Naive thymus-derived CD4-positive, alpha-beta T cell (primary cell): ENCODE results near the gene RPS27. TPM values are rescaled to one million over a fixed set of nuclear protein-coding genes. Genes with fewer than 3 reads are reported as not detected.

Experiments
- ATAC-seq: fragments of 150-1000 bp; cut with Tn5 transposase; 2 replicates; pipeline ENCODE4 v1.10.0; 2021; ENCODE audit warnings: mild to moderate bottlenecking, moderate library complexity
- CTCF ChIA-PET: fragments of 350-600 bp; sonication (Branson Sonifier 250); formaldehyde crosslinking; loops from one replicate; lab custom pipeline; 2021; ENCODE audit warnings: antibody characterized with exemption; lab: Charles Lee
- POLR2A ChIA-PET: fragments of 350-600 bp; sonication (Branson Sonifier 250); formaldehyde crosslinking; loops from one replicate; lab custom pipeline; 2021; ENCODE audit warnings: antibody characterized with exemption, inconsistent platforms; lab: Charles Lee
- DNase-seq, 9 donors: peaks; one replicate each; pipeline versions ENCODE4 v3.0.0 to v3.0.0-alpha.2; 2020 to 2022; ENCODE audit warnings: mixed read lengths in 1 of 9
- H3K27ac ChIP-seq: one replicate; pipeline ENCODE4 v1.7.0; 2013; ENCODE audit warnings: mild to moderate bottlenecking, low read depth, low read length, moderate library complexity
- H3K27me3 ChIP-seq, 2 donors: one replicate each; pipeline ENCODE4 v1.7.0; 2013; ENCODE audit warnings: low read length in 2 of 2, mild to moderate bottlenecking in 2 of 2, moderate library complexity in 2 of 2; ENCODE audit not compliant: control insufficient read depth in 2 of 2, insufficient read depth in 2 of 2
- H3K36me3 ChIP-seq, 3 experiments: 1 replicate in 2 of 3; 2 replicates in 1 of 3; pipeline ENCODE4 v1.7.0; 2013; ENCODE audit warnings: low read length in 3 of 3, mild to moderate bottlenecking in 3 of 3, moderate library complexity in 1 of 3; ENCODE audit not compliant: insufficient read depth in 3 of 3, control insufficient read depth in 2 of 3
- H3K4me1 ChIP-seq, 2 donors: one replicate each; pipeline ENCODE4 v1.7.0; 2013; ENCODE audit warnings: low read length in 2 of 2, mild to moderate bottlenecking in 2 of 2, moderate library complexity in 1 of 2; ENCODE audit not compliant: control insufficient read depth in 2 of 2, insufficient read depth in 2 of 2
- H3K4me3 ChIP-seq: 2 replicates; pipeline ENCODE4 v1.7.0; 2013; ENCODE audit warnings: mild to moderate bottlenecking, low read length
- H3K9me3 ChIP-seq, 3 experiments: 1 replicate in 2 of 3; 2 replicates in 1 of 3; pipeline ENCODE4 v1.7.0; 2013; ENCODE audit warnings: low read length in 3 of 3; ENCODE audit not compliant: control insufficient read depth in 2 of 3
- H3K27ac Mint-ChIP-seq, 9 donors: one replicate each; pipeline ENCODE4 v1.8.0; 2020 to 2022; ENCODE audit warnings: mixed read lengths in 9 of 9, mild to moderate bottlenecking in 8 of 9, moderate library complexity in 5 of 9, inconsistent platforms in 2 of 9
- H3K27me3 Mint-ChIP-seq, 5 donors: one replicate each; pipeline ENCODE4 v1.8.0; 2021 to 2022; ENCODE audit warnings: mixed read lengths in 5 of 5, mild to moderate bottlenecking in 1 of 5
- H3K36me3 Mint-ChIP-seq, 5 donors: one replicate each; pipeline ENCODE4 v1.8.0; 2020 to 2022; ENCODE audit warnings: mixed read lengths in 5 of 5, mild to moderate bottlenecking in 3 of 5, inconsistent platforms in 1 of 5
- H3K4me1 Mint-ChIP-seq, 7 donors: one replicate each; pipeline ENCODE4 v1.8.0; 2020 to 2022; ENCODE audit warnings: mixed read lengths in 7 of 7, mild to moderate bottlenecking in 3 of 7, inconsistent platforms in 1 of 7
- H3K4me3 Mint-ChIP-seq, 10 donors: one replicate each; pipeline ENCODE4 v1.8.0; 2020 to 2022; ENCODE audit warnings: mild to moderate bottlenecking in 10 of 10, mixed read lengths in 10 of 10, moderate library complexity in 6 of 10, inconsistent platforms in 2 of 10
- H3K9me3 Mint-ChIP-seq, 11 donors: one replicate each; pipeline ENCODE4 v1.8.0; 2020 to 2022; ENCODE audit warnings: mixed read lengths in 11 of 11, mild to moderate bottlenecking in 4 of 11, inconsistent platforms in 1 of 11, moderate library complexity in 1 of 11
- intact Hi-C, 2 donors: fragments of 100-400 bp; cut with micrococcal nuclease; formaldehyde crosslinking; loops; one replicate each; pipeline ENCODE4 v1.15.1; 2023
- polyA plus RNA-seq, 2 donors: library from polyadenylated mRNA; unstranded; fragments of 300-500 nt; fragmentation: Illumina TruSeq; gene quantifications; one replicate each; pipeline ENCODE4 v1.2.3, GENCODE V29; 2021
- total RNA-seq, 6 experiments: library from RNA in 5 of 6; stranded (reverse) in 5 of 6; gene quantifications; 1 replicate in 5 of 6; 2 replicates in 1 of 6; pipeline ENCODE4 v1.2.3 and lab custom pipeline; 2021 to 2026

The RPS27 gene
- total and polyA plus RNA-seq, 7 experiments from 2014 or later = 2,313 to 29,571 (median 7,996) TPM

- H3K4me3 ChIP-seq = peak overlapping the region; percentile 91
- H3K4me1 ChIP-seq = peaks cover 30 to 33% of the 10 kb centered on the region in 2 donors
- Mint-ChIP-seq H3K36me3 (peaks cover 0 to 14% (median 0%) of the 10 kb centered on the region in 5 donors), H3K4me1 (peaks cover 34 to 68% (median 61%) of the 10 kb centered on the region in 7 donors), H3K9me3 (no peaks in the 10 kb centered on the region), H3K4me3 (peak overlapping the region; percentile 87 to 96 (median 91)), H3K27ac (peak overlapping the region; percentile 88 to 98 (median 93)), H3K27me3 (no peaks in the 10 kb centered on the region)
- H3K27me3 ChIP-seq = no peaks in the 10 kb centered on the region
- ChIA-PET POLR2A (interaction anchor here (0.5 to 12.8 kb wide), 15 partner anchors 9 to 1835 kb away, joined by 3 to 159 read pairs (median 6); partner anchors contain the start of genes DENND4B, GATAD2B, JTB and RAB13), CTCF (interaction anchor here (0.9 to 1.3 kb wide), 5 partner anchors 17 to 165 kb away, joined by 3 to 5 read pairs (median 4); no protein-coding TSS in a partner anchor)
- peaks cover 0 to 15% (median 0%) of the 10 kb centered on the region in 3 experiments for H3K36me3 ChIP-seq
- DNase-seq (no peak), ATAC-seq (no peak)
- H3K27ac ChIP-seq = peak overlapping the region; percentile 84
- H3K9me3 ChIP-seq = no peaks in the 10 kb centered on the region
- intact Hi-C loops = loop anchor here (1.0 to 10.0 kb wide), 7 partner anchors 15 to 992 kb away; partner anchors contain the start of genes RPS27 (in 2 of the 2), JTB (in 1 of the 2), PBXIP1 (in 1 of the 2) and S100A6 (in 1 of the 2)
These were observed 28.2 kb upstream of the RPS27 start for GRCh38 chr1:153962088-153963029.

GRCh38 chr1:153963030-153963849 lies 27.3 kb upstream of the RPS27 start, which contains the start of gene SLC39A1:
Gene SLC39A1, minus strand, starts transcription at chr1:153963537. Its CDS starts 822 bp downstream, at chr1:153962715.
- ATAC-seq = peak; percentile 67
- Mint-ChIP-seq H3K4me1 (peaks cover 39 to 72% (median 67%) of the 10 kb centered on the region in 7 donors), H3K36me3 (peaks cover 0 to 14% (median 0%) of the 10 kb centered on the region in 5 donors), H3K27me3 (no peaks in the 10 kb centered on the region), H3K9me3 (no peaks in the 10 kb centered on the region), H3K27ac (peak within 1 kb of the TSS; percentile 88 to 98 (median 93)), H3K4me3 (peak within 1 kb of the TSS; percentile 87 to 96 (median 91))
- peak within 1 kb of the TSS; percentile 91 for H3K4me3 ChIP-seq
- H3K27ac ChIP-seq = peak within 1 kb of the TSS; percentile 84
- peak; percentile 82 to 96 (median 86) for DNase-seq
- POLR2A ChIA-PET = interaction anchor here (0.5 to 12.8 kb wide), 17 partner anchors 9 to 1834 kb away, joined by 3 to 159 read pairs (median 4); partner anchors contain the start of genes DENND4B, GATAD2B, JTB and RAB13
- CTCF ChIA-PET = interaction anchor here (1.0 to 1.3 kb wide), 4 partner anchors 18 to 166 kb away, joined by 3 to 5 read pairs (median 4); no protein-coding TSS in a partner anchor
- H3K27me3 ChIP-seq = no peaks in the 10 kb centered on the region
- intact Hi-C loops = loop anchor here (1.0 to 10.0 kb wide), 7 partner anchors 14 to 992 kb away; partner anchors contain the start of genes RPS27 (in 2 of the 2), JTB (in 1 of the 2), PBXIP1 (in 1 of the 2) and S100A6 (in 1 of the 2)
- H3K9me3 ChIP-seq = no peaks in the 10 kb centered on the region
- H3K4me1 ChIP-seq = peaks cover 32 to 36% of the 10 kb centered on the region in 2 donors
- H3K36me3 ChIP-seq = peaks cover 0 to 10% (median 0%) of the 10 kb centered on the region in 3 experiments

GRCh38 chr1:153963850-153964331 lies 26.7 kb upstream of the RPS27 start:
- Histone ChIP-seq H3K4me3 (peak overlapping the region; percentile 91), H3K36me3 (peaks cover 0 to 8% (median 0%) of the 10 kb centered on the region in 3 experiments), H3K4me1 (peaks cover 32 to 36% of the 10 kb centered on the region in 2 donors), H3K9me3 (no peaks in the 10 kb centered on the region), H3K27ac (peak overlapping the region; percentile 84), H3K27me3 (no peaks in the 10 kb centered on the region)
- POLR2A ChIA-PET = interaction anchor here (0.6 to 12.8 kb wide), 12 partner anchors 11 to 290 kb away, joined by 3 to 159 read pairs (median 7); partner anchors contain the start of genes DENND4B, GATAD2B, JTB and RAB13
- peak overlapping the region; percentile 87 to 96 (median 91) for H3K4me3 Mint-ChIP-seq
- DNase-seq = no peak
- H3K9me3 Mint-ChIP-seq = no peaks in the 10 kb centered on the region
- no peaks in the 10 kb centered on the region for H3K27me3 Mint-ChIP-seq
- H3K4me1 Mint-ChIP-seq = peaks cover 39 to 71% (median 62%) of the 10 kb centered on the region in 7 donors
- H3K27ac Mint-ChIP-seq = peak overlapping the region; percentile 88 to 98 (median 93)
- no peak for ATAC-seq
- CTCF ChIA-PET = interaction anchor here (1.2 to 1.4 kb wide), 3 partner anchors 13 to 23 kb away, joined by 3 to 5 read pairs (median 3); partner anchors contain the start of gene JTB
- peaks cover 0 to 14% (median 0%) of the 10 kb centered on the region in 5 donors for H3K36me3 Mint-ChIP-seq
- intact Hi-C loops = loop anchor here (1.0 to 10.0 kb wide), 7 partner anchors 13 to 991 kb away; partner anchors contain the start of genes RPS27 (in 2 of the 2), JTB (in 1 of the 2), PBXIP1 (in 1 of the 2) and S100A6 (in 1 of the 2)

GRCh38 chr1:153967107-153967999 lies 23.2 kb upstream of the RPS27 start, which contains the start of gene CREB3L4:
Gene CREB3L4, plus strand, starts transcription at chr1:153967902. Its CDS starts 624 bp downstream, at chr1:153968526.
- H3K4me1 Mint-ChIP-seq = peaks cover 27 to 72% (median 57%) of the 10 kb centered on the region in 7 donors
- POLR2A ChIA-PET = interaction anchor here (0.5 to 7.0 kb wide), 22 partner anchors 9 to 1892 kb away, joined by 3 to 128 read pairs (median 4); partner anchors contain the start of genes CRTC2, DENND4B, GATAD2B and JTB
- peak within 1 kb of the TSS; percentile 79 for H3K27ac ChIP-seq
- no peaks in the 10 kb centered on the region for H3K9me3 Mint-ChIP-seq
- intact Hi-C loops = loop anchor here (1.0 to 10.0 kb wide), 9 partner anchors 9 to 987 kb away; partner anchors contain the start of genes JTB (in 2 of the 2), CRTC2 (in 1 of the 2), ILF2 (in 1 of the 2) and PBXIP1 (in 1 of the 2)
- no peaks in the 10 kb centered on the region for H3K27me3 ChIP-seq
- peak within 1 kb of the TSS; percentile 89 for H3K4me3 ChIP-seq
- no peaks in the 10 kb centered on the region for H3K9me3 ChIP-seq
- H3K36me3 ChIP-seq = peaks cover 0 to 3% (median 0%) of the 10 kb centered on the region in 3 experiments
- CTCF ChIA-PET = interaction anchor here (0.6 to 2.2 kb wide), 14 partner anchors 11 to 387 kb away, joined by 3 to 11 read pairs (median 4); partner anchors contain the start of genes DENND4B, JTB and RAB13
- peaks cover 0 to 7% (median 0%) of the 10 kb centered on the region in 5 donors for H3K36me3 Mint-ChIP-seq
- no peaks in the 10 kb centered on the region for H3K27me3 Mint-ChIP-seq
- peak within 1 kb of the TSS; percentile 87 to 99 (median 94) for H3K27ac Mint-ChIP-seq
- DNase-seq (peak; percentile 68 to 89 (median 84)), ATAC-seq (peak; percentile 91)
- peaks cover 31 to 40% of the 10 kb centered on the region in 2 donors for H3K4me1 ChIP-seq
- peak within 1 kb of the TSS; percentile 83 to 97 (median 92) for H3K4me3 Mint-ChIP-seq
